MM.1S (cell line): Measurements from ENCODE around the gene ATP2B2.

Source experiments
- DNase-seq: peaks from one replicate; pipeline ENCODE4 v3.0.0-alpha.2; 2015
- H2AFZ ChIP-seq: fragments of 300-600 bp; sonication (generic); 2 replicates; pipeline ENCODE4 v1.6.0; 2016; ENCODE audit warnings: antibody characterized with exemption, low read length
- H3F3A ChIP-seq: fragments of 300-600 bp; sonication (generic); 2 replicates; pipeline ENCODE4 v1.6.1; 2016; ENCODE audit warnings: mild to moderate bottlenecking, antibody characterized with exemption, low read length, moderate library complexity, mixed read lengths; ENCODE audit not compliant: insufficient read depth
- H3K27ac ChIP-seq: fragments of 300-600 bp; sonication (generic); 2 replicates; pipeline ENCODE4 v1.5.1; 2016; ENCODE audit warnings: mild to moderate bottlenecking, low read length
- H3K27me3 ChIP-seq: fragments of 300-600 bp; sonication (generic); replicated peaks from 2 replicates; pipeline ENCODE4 v1.6.0; 2016; ENCODE audit warnings: low read length; ENCODE audit not compliant: insufficient read depth
- H3K36me3 ChIP-seq: fragments of 300-600 bp; sonication (generic); replicated peaks from 2 replicates; pipeline ENCODE4 v1.6.1; 2016; ENCODE audit warnings: mild to moderate bottlenecking, low read length, mixed read lengths; ENCODE audit not compliant: insufficient read depth
- H3K4me1 ChIP-seq: fragments of 300-600 bp; sonication (generic); 2 replicates; pipeline ENCODE4 v1.6.1; 2016; ENCODE audit warnings: low read length, mixed read lengths
- H3K4me2 ChIP-seq: fragments of 300-600 bp; sonication (generic); 2 replicates; pipeline ENCODE4 v1.6.0; 2016; ENCODE audit warnings: low read depth, low read length
- H3K4me3 ChIP-seq: fragments of 300-600 bp; sonication (generic); 2 replicates; pipeline ENCODE4 v1.5.1; 2016; ENCODE audit warnings: low read length, mixed read lengths
- H3K79me2 ChIP-seq: fragments of 300-600 bp; sonication (generic); 2 replicates; pipeline ENCODE4 v1.6.1; 2016; ENCODE audit warnings: mixed run types, low read length, mixed read lengths
- H3K9ac ChIP-seq: fragments of 300-600 bp; sonication (generic); 2 replicates; pipeline ENCODE4 v1.6.1; 2016; ENCODE audit warnings: low read length, mixed read lengths
- H3K9me2 ChIP-seq: fragments of 300-600 bp; sonication (generic); replicated peaks from 2 replicates; pipeline ENCODE4 v1.6.1; 2016; ENCODE audit warnings: mild to moderate bottlenecking, low read length, mixed read lengths; ENCODE audit not compliant: insufficient read depth
- H3K9me3 ChIP-seq: fragments of 300-600 bp; sonication (generic); replicated peaks from 2 replicates; pipeline ENCODE4 v1.6.1; 2016; ENCODE audit warnings: mild to moderate bottlenecking, low read length, mixed read lengths; ENCODE audit not compliant: insufficient read depth
- H4K20me1 ChIP-seq: fragments of 300-600 bp; sonication (generic); 2 replicates; pipeline ENCODE4 v1.6.1; 2016; ENCODE audit warnings: mild to moderate bottlenecking, low read length, moderate library complexity, mixed read lengths; ENCODE audit not compliant: insufficient read depth
- CTCF ChIP-seq: fragments of 300-600 bp; sonication (generic); IDR thresholded peaks from 2 replicates; pipeline ENCODE4 v1.5.1; 2016; ENCODE audit warnings: antibody characterized with exemption, low read length, mixed read lengths
- EZH2 ChIP-seq: fragments of 300-600 bp; sonication (generic); optimal IDR thresholded peaks from 2 replicates; pipeline ENCODE3; 2017; ENCODE audit warnings: low read depth, mild to moderate bottlenecking, antibody characterized with exemption, low read length, mixed read lengths
- EZH2phosphoT487 ChIP-seq: fragments of 300-600 bp; sonication (generic); IDR thresholded peaks from 2 replicates; pipeline ENCODE4 v1.6.1; 2018; ENCODE audit warnings: antibody characterized with exemption, low read length

ATP2B2 gene

GRCh38 chr3:10489746-10490483 lies 15.5 kb downstream of the ATP2B2 start:
- no peaks in the 10 kb centered on the region for H3K79me2 ChIP-seq
- H3K4me2 ChIP-seq: no peak overlapping the region
- no peaks in the 10 kb centered on the region for H3K9me2 ChIP-seq
- H3K9ac ChIP-seq: no peak overlapping the region
- no peak overlapping the region for H3K27ac ChIP-seq
- H3K36me3 ChIP-seq: no peaks in the 10 kb centered on the region
- H3F3A ChIP-seq: no peaks in the 10 kb centered on the region
- no peak overlapping the region for H3K4me3 ChIP-seq
- DNase-seq: no peak
- no peaks in the 10 kb centered on the region for H3K9me3 ChIP-seq
- H4K20me1 ChIP-seq: no peaks in the 10 kb centered on the region
- H3K4me1 ChIP-seq: no peaks in the 10 kb centered on the region
- peaks cover 23% of the 10 kb centered on the region for H3K27me3 ChIP-seq
- H2AFZ ChIP-seq: no peak overlapping the region
- TF ChIP-seq CTCF: no peak
- no peak for TF ChIP-seq EZH2phosphoT487
- no peak for TF ChIP-seq EZH2

- Histone ChIP-seq H3K4me2 (no peak overlapping the region), H4K20me1 (no peaks in the 10 kb centered on the region), H2AFZ (no peak overlapping the region), H3K9ac (no peak overlapping the region), H3K4me3 (no peak overlapping the region), H3K4me1 (no peaks in the 10 kb centered on the region), H3F3A (no peaks in the 10 kb centered on the region), H3K36me3 (no peaks in the 10 kb centered on the region), H3K27ac (no peak overlapping the region), H3K79me2 (no peaks in the 10 kb centered on the region), H3K27me3 (peaks cover 40% of the 10 kb centered on the region), H3K9me3 (no peaks in the 10 kb centered on the region), H3K9me2 (no peaks in the 10 kb centered on the region)
- no peak for DNase-seq
- TF ChIP-seq EZH2phosphoT487 (no peak), CTCF (no peak), EZH2 (no peak)
Measured at GRCh38 chr3:10487988-10488633, 17.3 kb downstream of the ATP2B2 start.

GRCh38 chr3:10485806-10486205 lies 19.6 kb downstream of the ATP2B2 start:
- H3K9ac ChIP-seq: no peak overlapping the region
- no peaks in the 10 kb centered on the region for H3K9me3 ChIP-seq
- no peak for DNase-seq
- no peak overlapping the region for H2AFZ ChIP-seq
- no peak overlapping the region for H3K27ac ChIP-seq
- H4K20me1 ChIP-seq: no peaks in the 10 kb centered on the region
- no peaks in the 10 kb centered on the region for H3K4me1 ChIP-seq
- TF ChIP-seq CTCF: no peak
- no peak overlapping the region for H3K4me3 ChIP-seq
- H3K36me3 ChIP-seq: no peaks in the 10 kb centered on the region
- peaks cover 26% of the 10 kb centered on the region; the same call in 1 of the 2 replicates for H3K27me3 ChIP-seq
- no peaks in the 10 kb centered on the region for H3F3A ChIP-seq
- H3K79me2 ChIP-seq: no peaks in the 10 kb centered on the region
- no peaks in the 10 kb centered on the region for H3K9me2 ChIP-seq
- no peak overlapping the region for H3K4me2 ChIP-seq
